IPS-20b (cell line): ENCODE measurements around the gene KCNC1.

ENCODE experiments used
- H3K27ac ChIP-seq: one replicate; pipeline ENCODE4 v1.5.1; 2013; ENCODE audit warnings: low read length
- H3K27me3 ChIP-seq: 2 replicates; pipeline ENCODE4 v1.6.1; 2013; ENCODE audit warnings: mild to moderate bottlenecking, low read length, inconsistent platforms; ENCODE audit not compliant: insufficient read depth
- H3K36me3 ChIP-seq: 2 replicates; pipeline ENCODE4 v1.6.1; 2013; ENCODE audit warnings: low read depth, mild to moderate bottlenecking, inconsistent platforms, low read length, moderate library complexity; ENCODE audit not compliant: insufficient read depth
- H3K4me1 ChIP-seq: 2 replicates; pipeline ENCODE4 v1.6.1; 2013; ENCODE audit warnings: mild to moderate bottlenecking, control low read depth, inconsistent platforms, low read length, moderate library complexity; ENCODE audit not compliant: insufficient read depth
- H3K4me3 ChIP-seq: 2 replicates; pipeline ENCODE4 v1.5.1; 2013; ENCODE audit warnings: mild to moderate bottlenecking, low read length, inconsistent platforms
- H3K9ac ChIP-seq: 2 replicates; pipeline ENCODE4 v1.6.1; 2013; ENCODE audit warnings: low read depth, mild to moderate bottlenecking, inconsistent platforms, low read length, moderate library complexity
- H3K9me3 ChIP-seq: 2 replicates; pipeline ENCODE4 v1.6.1; 2013; ENCODE audit warnings: mild to moderate bottlenecking, low read depth, low read length, inconsistent platforms; ENCODE audit not compliant: insufficient read depth

Gene KCNC1

GRCh38 chr11:17765356-17766072 lies 30.9 kb downstream of the KCNC1 start:
- H3K27me3 ChIP-seq, result no peaks in the 10 kb centered on the region
- H3K4me3 ChIP-seq, result no peak overlapping the region
- H3K27ac ChIP-seq, result no peak overlapping the region
- H3K9me3 ChIP-seq, result no peaks in the 10 kb centered on the region
- H3K4me1 ChIP-seq, result no peaks in the 10 kb centered on the region
- no peaks in the 10 kb centered on the region for H3K36me3 ChIP-seq
- no peak overlapping the region for H3K9ac ChIP-seq

- Histone ChIP-seq H3K4me1 (no peaks in the 10 kb centered on the region), H3K9me3 (no peaks in the 10 kb centered on the region), H3K36me3 (no peaks in the 10 kb centered on the region), H3K9ac (no peak overlapping the region), H3K4me3 (no peak overlapping the region), H3K27ac (no peak overlapping the region), H3K27me3 (no peaks in the 10 kb centered on the region)
These were observed 31.4 kb downstream of the KCNC1 start for GRCh38 chr11:17766073-17766359.

GRCh38 chr11:17766590-17766989 lies 32.0 kb downstream of the KCNC1 start:
- Histone ChIP-seq H3K9me3 (no peaks in the 10 kb centered on the region), H3K9ac (no peak overlapping the region), H3K36me3 (no peaks in the 10 kb centered on the region), H3K4me3 (no peak overlapping the region), H3K27ac (no peak overlapping the region), H3K27me3 (no peaks in the 10 kb centered on the region), H3K4me1 (no peaks in the 10 kb centered on the region)

- Histone ChIP-seq H3K27ac (no peak overlapping the region), H3K36me3 (no peaks in the 10 kb centered on the region), H3K9me3 (no peaks in the 10 kb centered on the region), H3K27me3 (no peaks in the 10 kb centered on the region), H3K4me3 (no peak overlapping the region), H3K9ac (no peak overlapping the region), H3K4me1 (no peaks in the 10 kb centered on the region)
These were observed 32.8 kb downstream of the KCNC1 start for GRCh38 chr11:17767301-17767885.

- H3K4me1 ChIP-seq, result no peaks in the 10 kb centered on the region
- no peak overlapping the region for H3K4me3 ChIP-seq
- no peak overlapping the region for H3K9ac ChIP-seq
- H3K36me3 ChIP-seq, result no peaks in the 10 kb centered on the region
- H3K9me3 ChIP-seq, result no peaks in the 10 kb centered on the region
- no peak overlapping the region for H3K27ac ChIP-seq
- no peaks in the 10 kb centered on the region for H3K27me3 ChIP-seq
These were observed 33.3 kb downstream of the KCNC1 start for GRCh38 chr11:17767914-17768313.

GRCh38 chr11:17768547-17768946 lies 34.0 kb downstream of the KCNC1 start:
- H3K9ac ChIP-seq, result no peak overlapping the region
- H3K27ac ChIP-seq, result no peak overlapping the region
- no peaks in the 10 kb centered on the region for H3K36me3 ChIP-seq
- no peaks in the 10 kb centered on the region for H3K9me3 ChIP-seq
- no peaks in the 10 kb centered on the region for H3K27me3 ChIP-seq
- H3K4me1 ChIP-seq, result no peaks in the 10 kb centered on the region
- no peak overlapping the region for H3K4me3 ChIP-seq

- Histone ChIP-seq H3K27ac (no peak overlapping the region), H3K4me3 (no peak overlapping the region), H3K9ac (no peak overlapping the region), H3K27me3 (no peaks in the 10 kb centered on the region), H3K36me3 (no peaks in the 10 kb centered on the region), H3K4me1 (no peaks in the 10 kb centered on the region), H3K9me3 (no peaks in the 10 kb centered on the region)
These were observed 34.6 kb downstream of the KCNC1 start for GRCh38 chr11:17769218-17769617.

- H3K36me3 ChIP-seq, result no peaks in the 10 kb centered on the region
- no peak overlapping the region for H3K4me3 ChIP-seq
- no peak overlapping the region for H3K9ac ChIP-seq
- no peaks in the 10 kb centered on the region for H3K4me1 ChIP-seq
- no peaks in the 10 kb centered on the region for H3K9me3 ChIP-seq
- no peak overlapping the region for H3K27ac ChIP-seq
- H3K27me3 ChIP-seq, result no peaks in the 10 kb centered on the region
These were observed 35.6 kb downstream of the KCNC1 start for GRCh38 chr11:17770048-17770652.

GRCh38 chr11:17770917-17771316 lies 36.3 kb downstream of the KCNC1 start:
- no peak overlapping the region for H3K4me3 ChIP-seq
- no peaks in the 10 kb centered on the region for H3K4me1 ChIP-seq
- H3K9me3 ChIP-seq, result no peaks in the 10 kb centered on the region
- no peak overlapping the region for H3K27ac ChIP-seq
- no peaks in the 10 kb centered on the region for H3K36me3 ChIP-seq
- H3K27me3 ChIP-seq, result no peaks in the 10 kb centered on the region
- H3K9ac ChIP-seq, result no peak overlapping the region

GRCh38 chr11:17771415-17771814 lies 36.8 kb downstream of the KCNC1 start:
- H3K9me3 ChIP-seq, result no peaks in the 10 kb centered on the region
- no peaks in the 10 kb centered on the region for H3K36me3 ChIP-seq
- H3K27ac ChIP-seq, result no peak overlapping the region
- H3K4me3 ChIP-seq, result no peak overlapping the region
- no peak overlapping the region for H3K9ac ChIP-seq
- no peaks in the 10 kb centered on the region for H3K27me3 ChIP-seq
- H3K4me1 ChIP-seq, result no peaks in the 10 kb centered on the region

- H3K36me3 ChIP-seq, result no peaks in the 10 kb centered on the region
- H3K4me3 ChIP-seq, result no peak overlapping the region
- H3K27me3 ChIP-seq, result no peaks in the 10 kb centered on the region
- H3K4me1 ChIP-seq, result no peaks in the 10 kb centered on the region
- H3K9ac ChIP-seq, result no peak overlapping the region
- H3K9me3 ChIP-seq, result no peaks in the 10 kb centered on the region
- H3K27ac ChIP-seq, result no peak overlapping the region
These were observed 37.3 kb downstream of the KCNC1 start for GRCh38 chr11:17771841-17772401.
